Daoy (cell line): Measurements from ENCODE around the gene NHEJ1. TPM values are rescaled to one million over a fixed set of nuclear protein-coding genes. Genes with fewer than 3 reads are reported as not detected.
A peak's percentile ranks its signal among the peaks of the same experiment; 100 is the strongest.

Source experiments
- DNase-seq: peaks from one replicate; pipeline ENCODE4 v3.0.0-alpha.2; 2015; ENCODE audit warnings: low read depth
- total RNA-seq: library from RNA; depleted of rRNA; stranded (reverse); fragments of >200 nt; shearing (Covaris generic); gene quantifications from 2 replicates; pipeline ENCODE4 v1.2.3, GENCODE V29; 2014

NHEJ1 gene
- total RNA-seq, 1 experiment from 2014 or later, result 22.0 TPM

- no peak for DNase-seq
Measured at GRCh38 chr2:219087848-219088247, 72.8 kb downstream of the NHEJ1 start.

GRCh38 chr2:219087361-219087760 is 73.3 kb downstream of the NHEJ1 start:
- no peak for DNase-seq

GRCh38 chr2:219086196-219086595 is 74.4 kb downstream of the NHEJ1 start:
- DNase-seq, result no peak

- DNase-seq, result no peak
Measured at GRCh38 chr2:219084791-219085190, 75.8 kb downstream of the NHEJ1 start.

GRCh38 chr2:219082332-219082958 is 78.2 kb downstream of the NHEJ1 start:
- DNase-seq, result no peak

GRCh38 chr2:219081701-219082331 is 78.8 kb downstream of the NHEJ1 start:
- no peak for DNase-seq

- no peak for DNase-seq
Measured at GRCh38 chr2:219081096-219081495, 79.5 kb downstream of the NHEJ1 start.

GRCh38 chr2:219079417-219079816 is 81.2 kb downstream of the NHEJ1 start:
- DNase-seq, result peak; percentile 15

- DNase-seq, result no peak
Measured at GRCh38 chr2:219078951-219079350, 81.7 kb downstream of the NHEJ1 start.

GRCh38 chr2:219078126-219078525 is 82.5 kb downstream of the NHEJ1 start:
- DNase-seq, result no peak

- DNase-seq, result no peak
Measured at GRCh38 chr2:219076253-219076652, 84.4 kb downstream of the NHEJ1 start.

GRCh38 chr2:219073413-219074129 is 87.0 kb downstream of the NHEJ1 start:
- peak; percentile 49 for DNase-seq

- DNase-seq, result no peak
Measured at GRCh38 chr2:219072741-219073250, 87.8 kb downstream of the NHEJ1 start.

GRCh38 chr2:219071131-219071816 is 89.3 kb downstream of the NHEJ1 start:
- peak; percentile 19 for DNase-seq

GRCh38 chr2:219065484-219065883 is 95.1 kb downstream of the NHEJ1 start:
- DNase-seq, result no peak

GRCh38 chr2:219062081-219062480 is 98.5 kb downstream of the NHEJ1 start:
- no peak for DNase-seq

- DNase-seq, result peak; percentile 22
Measured at GRCh38 chr2:219060821-219061791, 99.5 kb downstream of the NHEJ1 start, which contains the start of gene IHH. Gene IHH, minus strand, starts transcription at chr2:219060921. Its CDS starts 454 bp downstream, at chr2:219060467.

GRCh38 chr2:219059725-219060682 is 100.6 kb downstream of the NHEJ1 start:
- DNase-seq, result no peak

- no peak for DNase-seq
Measured at GRCh38 chr2:219059375-219059724, 101.3 kb downstream of the NHEJ1 start.
